NCI-H524 (cell line): Measurements from ENCODE around the gene SDK1.
A peak's percentile ranks its signal among the peaks of the same experiment; 100 is the strongest.
"Not testable (repeated sequence)": the region's sequence is repeated elsewhere in the genome, so short reads cannot be mapped to it uniquely, and the experiment has no call there.

Experiments used
- DNase-seq, 2 experiments: peaks; one replicate each; lab custom pipeline; 2025; lab: John Stamatoyannopoulos, UW

The SDK1 gene

DNA sequence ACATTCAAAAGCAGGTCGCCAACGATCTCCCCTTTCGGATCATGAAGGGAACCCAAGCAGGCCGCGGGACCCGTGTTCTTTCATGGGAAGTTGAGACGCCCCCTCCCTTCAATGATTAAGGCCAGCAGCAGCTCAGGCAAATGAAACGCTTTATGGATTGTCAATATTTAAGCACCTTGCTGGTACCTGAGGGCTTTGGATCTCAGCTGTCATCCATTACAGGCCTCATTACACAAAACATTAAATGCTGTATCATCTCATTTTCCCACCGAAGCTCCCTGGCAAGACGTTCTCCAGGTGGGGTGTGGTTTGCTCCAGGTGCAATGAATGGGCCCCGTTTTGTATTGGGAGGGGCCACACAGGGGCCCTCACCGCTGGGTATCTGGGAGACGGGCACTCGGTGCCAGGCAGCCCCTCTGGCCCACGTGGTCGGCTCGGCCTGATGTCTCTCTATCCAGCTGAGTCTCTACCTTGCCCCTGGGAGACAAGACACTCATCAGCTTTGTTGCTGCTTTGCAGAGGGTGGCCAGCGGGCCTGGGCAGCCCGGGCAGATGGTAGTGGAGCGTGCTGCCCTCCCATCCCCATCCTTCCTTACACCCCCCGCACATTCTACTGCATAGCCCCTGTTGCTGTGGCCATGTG is 925.0 kb downstream of the SDK1 start:
- DNase-seq: no peak

DNA sequence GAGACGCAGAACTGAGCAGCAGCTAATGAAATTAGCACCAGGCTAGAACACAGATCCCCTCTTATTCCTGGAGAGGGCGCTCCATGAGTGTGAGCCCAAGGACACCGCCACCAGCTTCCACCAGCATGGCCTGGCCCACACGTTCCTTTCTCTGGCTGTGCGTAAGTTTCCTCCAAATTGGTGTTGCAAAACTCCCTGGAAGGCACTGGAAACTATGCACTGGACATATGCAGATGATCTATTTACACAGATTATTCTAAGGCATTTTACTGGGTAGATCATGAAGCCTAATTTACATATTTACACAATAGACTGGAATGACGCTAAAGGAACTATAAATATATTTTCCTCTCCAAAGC is 925.5 kb downstream of the SDK1 start:
- peak in 1 of 2 experiments; percentile 28 for DNase-seq

DNA sequence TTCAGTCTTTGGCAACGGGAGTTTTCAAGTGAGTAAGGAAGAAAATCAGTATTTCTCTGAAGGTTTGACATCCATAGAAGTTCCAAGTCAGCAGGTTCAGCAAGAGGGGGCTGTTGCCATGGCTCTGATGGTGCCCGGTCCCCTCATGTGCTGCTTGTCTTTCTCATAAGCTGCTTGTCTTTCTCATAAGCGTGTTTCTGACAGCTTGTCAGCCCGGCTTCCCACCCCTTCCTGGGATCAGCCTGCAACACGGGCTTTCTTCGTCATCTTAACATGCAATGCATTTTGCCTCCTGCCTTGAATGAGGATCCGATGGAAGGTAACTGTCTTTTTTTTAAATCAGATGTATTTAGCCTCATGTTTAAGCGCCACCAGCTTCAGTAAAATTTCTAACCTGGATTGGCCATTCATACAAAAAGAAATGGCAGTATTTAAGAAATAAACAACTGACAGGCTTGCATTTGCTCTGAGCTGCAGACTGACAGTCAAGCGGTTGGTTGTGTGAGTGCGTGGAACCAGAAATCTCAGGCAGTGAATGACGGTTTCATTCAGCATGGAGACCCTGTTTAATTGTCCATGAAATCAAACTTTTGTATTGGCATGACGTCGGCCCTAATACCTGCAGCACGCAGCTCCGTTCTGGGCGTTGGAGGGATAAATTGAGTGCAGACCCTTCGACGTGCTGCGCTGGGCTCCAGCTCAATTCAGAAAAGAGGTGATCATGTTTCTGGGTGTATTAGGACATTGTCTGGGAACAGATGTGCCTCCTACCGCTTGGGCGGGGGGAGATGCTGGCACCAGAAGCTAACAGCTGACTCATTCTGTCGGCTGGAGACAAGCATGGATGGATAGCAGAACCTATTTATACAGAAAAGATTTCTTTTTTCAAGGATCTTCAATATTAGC is 926.3 kb downstream of the SDK1 start:
- DNase-seq: peak; percentile 43 to 80

DNA sequence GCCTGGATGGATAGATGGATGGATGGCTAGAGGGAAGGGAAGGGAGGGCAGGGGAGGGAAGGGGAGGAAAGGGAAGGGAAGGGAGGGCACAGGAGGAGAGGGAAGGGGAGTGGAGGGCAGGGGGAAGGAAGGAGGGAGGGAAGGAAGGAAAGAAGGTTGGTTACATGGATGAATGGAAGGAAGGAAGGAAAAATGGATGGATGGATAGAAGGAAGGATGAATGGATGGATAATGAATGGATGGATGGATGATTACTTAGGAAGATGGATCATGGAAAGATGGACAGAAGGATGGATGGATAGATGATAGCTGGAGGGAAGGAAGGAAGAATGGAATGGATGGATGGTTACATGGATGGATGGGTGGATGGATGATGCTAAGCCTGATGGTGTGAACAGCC is 929.3 kb downstream of the SDK1 start:
- DNase-seq: no peak

DNA sequence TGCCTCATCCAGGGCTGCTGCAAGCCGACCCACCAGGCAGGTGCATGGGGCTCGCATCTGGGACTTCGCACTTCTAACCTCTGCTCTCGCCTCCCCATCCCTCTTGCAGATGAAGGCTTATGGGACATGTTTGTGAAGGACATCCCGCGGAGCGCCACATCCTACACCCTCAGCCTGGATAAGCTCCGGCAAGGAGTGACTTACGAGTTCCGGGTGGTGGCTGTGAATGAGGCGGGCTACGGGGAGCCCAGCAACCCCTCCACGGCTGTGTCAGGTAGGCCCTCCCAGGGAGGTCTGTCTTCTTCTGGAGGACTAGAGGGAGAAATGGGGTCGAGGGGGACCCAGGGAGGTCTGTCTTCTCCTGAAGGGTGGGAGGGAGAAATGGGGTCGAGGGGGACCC is 932.1 kb downstream of the SDK1 start:
- no peak for DNase-seq

DNA sequence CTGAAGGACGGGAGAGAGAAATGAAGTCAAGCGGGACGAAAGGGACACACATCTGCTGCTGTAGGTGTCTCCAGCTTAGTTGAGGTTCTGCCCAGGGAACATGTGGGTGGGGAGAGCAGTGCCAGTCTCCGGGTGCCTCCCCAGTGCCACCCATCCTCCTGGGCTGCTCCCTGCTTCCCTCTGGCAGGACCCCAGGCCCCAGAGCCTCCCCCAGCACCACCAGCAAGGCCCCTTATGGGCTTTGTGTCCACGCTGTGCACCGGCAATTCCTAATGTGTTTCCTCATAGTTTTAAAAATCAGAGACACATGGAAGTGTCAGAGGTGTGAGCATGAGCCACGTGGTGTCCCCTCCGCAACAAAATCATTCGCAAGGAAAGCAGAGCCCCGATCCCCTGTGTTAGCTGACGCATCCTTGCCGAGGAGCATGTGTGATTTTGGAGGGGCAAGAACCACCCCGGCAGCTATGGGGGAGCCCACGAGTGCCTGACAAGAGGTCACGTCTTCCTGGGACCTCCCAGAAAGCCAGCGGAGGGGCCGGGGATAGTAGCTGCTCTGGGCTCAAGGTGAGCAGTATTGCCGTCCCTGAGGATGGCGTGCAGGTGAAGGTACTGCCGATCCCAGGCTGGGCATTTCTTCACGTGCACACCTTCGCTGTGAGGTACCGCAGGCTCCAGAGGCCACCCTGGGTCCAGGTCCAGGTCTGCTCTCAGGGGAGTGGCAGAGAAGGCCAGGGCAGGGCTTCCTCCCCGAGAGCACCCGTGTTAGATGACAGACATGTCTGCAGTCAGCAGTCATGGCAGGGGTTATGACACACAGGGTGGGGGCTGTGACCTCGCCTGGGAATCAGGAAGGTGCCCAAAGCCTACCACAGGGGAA is 932.8 kb downstream of the SDK1 start:
- no peak for DNase-seq

DNA sequence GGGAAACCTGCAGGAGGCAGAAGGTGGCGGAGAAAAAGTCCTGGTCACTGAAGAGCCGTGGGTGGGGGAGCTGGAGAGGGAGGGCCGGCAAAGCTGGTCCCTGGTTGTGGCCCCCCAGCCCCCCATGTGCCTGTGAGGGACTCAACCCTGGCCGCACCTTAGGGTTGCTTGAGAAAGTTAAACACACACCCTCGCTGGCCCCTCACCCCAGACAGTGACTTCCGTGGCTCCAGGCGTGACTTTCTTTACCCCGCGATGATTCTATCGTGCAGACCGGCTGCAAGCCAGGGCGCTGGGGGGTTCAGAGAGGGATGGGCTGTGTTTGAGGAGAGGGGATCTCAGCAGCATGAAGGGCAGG is 933.4 kb downstream of the SDK1 start:
- no peak for DNase-seq

DNA sequence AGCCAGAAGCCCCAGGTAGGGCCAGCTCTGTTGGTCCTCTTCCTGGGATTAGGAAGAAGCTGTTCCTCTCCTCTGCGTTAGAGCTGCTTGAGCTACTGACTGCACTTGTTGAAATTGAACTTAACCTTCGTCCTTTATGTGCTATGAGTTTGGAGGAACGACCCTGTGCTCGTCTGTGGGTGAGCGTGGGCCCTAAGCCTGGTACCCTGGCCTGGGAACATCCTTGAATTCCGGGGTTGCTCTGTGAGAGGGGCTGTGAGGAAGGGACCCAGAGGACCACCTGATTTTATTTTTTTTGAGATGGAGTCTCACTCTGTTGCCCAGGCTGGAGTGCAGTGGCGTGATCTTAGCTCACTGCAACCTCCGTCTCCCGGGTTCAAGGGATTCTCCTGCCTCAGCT is 933.8 kb downstream of the SDK1 start:
- no peak for DNase-seq

DNA sequence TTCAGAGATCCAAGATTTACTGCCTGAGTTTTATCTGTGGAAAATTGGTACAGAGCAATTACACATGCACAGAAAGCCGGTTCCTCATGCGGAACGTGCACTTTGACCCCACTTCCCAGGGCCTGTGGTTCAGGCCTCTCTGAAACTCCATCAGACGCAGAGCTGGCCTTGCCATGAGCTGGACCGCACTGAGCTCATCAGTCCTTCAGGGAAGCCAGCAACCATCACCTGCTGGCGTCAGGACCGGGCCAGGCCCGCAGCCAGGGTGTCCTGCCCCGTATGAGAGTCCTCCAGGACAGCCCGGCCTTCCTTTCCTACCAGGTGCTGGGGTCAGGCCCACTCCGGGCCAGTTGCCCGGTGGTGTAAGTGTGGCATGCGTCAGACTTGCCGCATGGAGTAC is 934.5 kb downstream of the SDK1 start:
- DNase-seq: no peak

DNA sequence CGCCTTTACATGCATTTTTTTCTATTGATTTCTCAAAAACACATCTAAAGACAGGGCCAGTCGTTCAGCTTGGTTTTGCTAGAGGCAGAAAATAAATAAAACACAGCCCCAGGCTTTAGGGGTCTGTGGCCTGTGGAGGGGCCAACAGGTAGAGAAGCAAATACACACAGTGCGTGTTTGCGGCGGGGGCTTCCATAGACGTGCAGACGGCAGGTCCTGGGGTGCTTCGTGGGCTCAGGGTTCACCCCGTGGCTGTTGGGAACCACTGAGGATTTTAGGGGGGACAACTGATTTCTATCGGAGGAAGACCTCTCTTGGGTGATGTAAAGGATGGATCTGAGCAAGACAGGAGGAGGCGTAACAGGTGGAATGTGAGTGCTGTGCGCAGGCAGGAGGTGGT is 935.3 kb downstream of the SDK1 start:
- DNase-seq: no peak

DNA sequence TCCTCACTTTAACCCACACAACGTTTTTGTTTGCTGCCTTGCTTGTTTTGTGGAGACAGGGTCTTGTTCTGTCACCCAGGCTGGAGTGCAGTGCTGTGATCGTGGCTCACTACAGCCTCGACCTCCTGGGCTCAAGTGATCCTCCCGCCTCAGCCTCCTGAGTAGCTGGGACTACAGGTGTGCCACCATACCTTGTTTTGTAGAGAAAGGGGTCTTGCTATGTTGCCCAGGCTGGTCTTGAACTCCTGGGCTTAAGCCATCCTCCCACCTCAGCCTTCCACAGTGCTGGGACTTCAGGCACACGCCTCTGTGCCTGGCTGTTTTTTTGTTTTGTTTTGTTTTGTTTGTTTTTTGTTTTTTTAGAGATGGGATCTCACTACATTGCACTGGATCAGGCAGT is 935.8 kb downstream of the SDK1 start:
- not testable (repeated sequence) for DNase-seq

DNA sequence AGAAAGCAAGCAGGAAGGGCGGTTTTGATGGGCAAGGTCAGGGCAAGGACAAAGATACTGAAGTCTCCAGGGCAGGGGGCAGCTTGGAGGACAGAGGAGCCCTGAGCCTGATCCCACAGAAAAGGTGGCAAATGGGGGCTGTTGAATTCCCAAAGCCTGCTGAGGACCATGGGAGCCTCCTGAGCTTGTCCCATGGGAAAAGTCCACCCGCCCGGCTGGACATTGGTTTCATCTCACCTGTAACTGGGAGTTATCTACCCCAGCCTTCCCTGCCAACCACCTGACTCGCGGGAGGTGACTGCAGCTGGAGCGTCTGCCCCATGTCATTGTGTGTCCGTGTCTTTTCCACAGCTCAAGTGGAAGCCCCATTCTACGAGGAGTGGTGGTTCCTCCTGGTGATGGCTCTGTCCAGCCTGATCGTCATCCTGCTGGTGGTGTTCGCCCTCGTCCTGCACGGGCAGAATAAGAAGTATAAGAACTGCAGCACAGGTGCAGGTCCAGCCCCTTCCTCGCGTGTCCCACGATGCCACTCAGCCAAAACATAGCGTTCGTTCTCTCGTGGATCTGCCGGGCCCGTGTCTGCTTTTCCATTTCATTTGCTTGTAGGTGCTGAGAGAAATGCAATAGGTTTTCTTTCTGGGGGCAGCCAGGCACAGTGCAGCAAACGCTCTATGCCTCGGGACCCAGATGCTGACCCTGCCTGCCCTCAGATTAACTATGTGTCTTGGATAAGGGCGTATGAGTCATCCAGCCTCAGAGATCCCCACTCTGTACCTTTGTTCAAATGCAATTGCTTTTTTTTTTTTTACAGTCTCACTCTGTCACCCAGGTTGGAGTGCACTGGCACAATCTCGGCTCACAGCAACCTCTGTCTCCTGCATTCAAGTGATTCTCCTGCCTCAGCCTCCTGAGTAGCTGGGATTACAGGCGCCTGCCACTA is 936.5 kb downstream of the SDK1 start:
- DNase-seq: no peak

DNA sequence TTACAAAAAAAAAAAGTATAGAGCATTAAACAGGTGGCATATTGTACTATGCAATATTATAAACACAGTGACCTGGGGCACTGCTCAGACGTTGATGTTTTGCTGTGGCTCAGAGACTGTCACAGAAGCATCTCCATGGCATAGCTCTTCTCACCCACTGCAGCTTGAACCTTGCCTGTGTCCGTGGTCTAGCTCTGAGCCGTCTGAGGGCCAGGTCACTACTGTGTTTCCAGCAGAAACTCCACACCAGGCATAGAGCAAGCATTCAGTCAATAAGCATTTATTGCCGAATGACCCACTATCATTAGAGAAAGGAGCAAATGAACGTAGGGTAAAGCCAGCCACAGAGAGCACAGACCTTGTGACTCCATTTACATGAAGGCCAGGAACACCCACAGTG is 937.8 kb downstream of the SDK1 start:
- no peak for DNase-seq

DNA sequence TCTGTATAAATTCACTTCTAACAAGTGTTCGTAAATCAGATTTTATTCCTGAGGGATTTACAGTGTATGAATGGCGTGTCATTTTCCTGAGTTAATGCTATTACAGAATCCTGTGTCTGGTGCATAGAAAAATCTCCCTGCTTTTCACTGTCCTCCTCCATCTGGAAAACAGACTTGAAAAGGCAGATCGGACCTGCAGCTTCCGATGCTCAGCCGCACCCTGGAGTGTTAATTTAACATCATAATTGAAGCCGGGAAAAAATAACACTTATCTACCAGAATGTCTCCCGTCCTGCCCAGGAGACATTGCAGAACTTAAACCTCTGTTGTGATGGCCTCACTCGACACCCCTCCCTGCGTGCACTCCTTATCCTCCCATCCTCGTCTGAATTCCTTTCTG is 939.0 kb downstream of the SDK1 start:
- DNase-seq: no peak

DNA sequence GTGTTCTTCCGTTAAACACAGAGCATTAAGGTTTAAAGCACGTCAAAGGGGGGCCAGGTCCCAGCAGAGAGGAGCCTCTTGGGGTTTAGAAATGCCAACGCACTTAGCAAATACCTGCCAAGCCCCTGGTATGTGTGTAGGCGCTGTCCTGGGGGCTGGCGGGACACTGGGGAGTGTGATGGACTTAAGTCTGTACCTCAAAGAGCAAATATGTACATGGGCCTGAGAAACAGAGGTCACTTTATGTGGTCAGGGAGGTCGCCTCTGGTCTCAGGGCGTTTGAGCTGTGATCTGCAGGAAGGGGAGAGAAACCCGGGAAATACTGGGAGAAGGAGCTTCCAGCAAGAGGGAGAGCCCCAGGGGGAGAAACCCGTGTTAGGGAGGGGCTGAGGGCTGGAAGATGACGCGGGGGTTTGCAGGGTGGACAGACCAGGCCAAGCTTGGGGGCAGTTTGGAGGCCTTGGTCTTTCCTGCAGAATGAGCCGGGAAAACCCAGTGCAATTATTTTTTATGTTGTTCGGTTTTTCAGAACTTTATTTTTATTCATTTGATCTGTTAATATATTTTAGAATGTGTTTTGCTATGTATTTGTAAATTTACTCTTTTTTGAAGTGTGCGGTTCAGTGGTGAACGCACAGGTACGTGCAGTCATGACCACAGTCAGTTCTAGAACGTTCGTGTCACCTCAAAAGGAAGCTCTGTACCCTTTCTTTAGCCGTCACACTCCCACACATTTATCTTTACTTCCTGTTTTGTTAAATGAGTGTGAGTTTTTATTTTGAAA is 939.7 kb downstream of the SDK1 start:
- DNase-seq: no peak

DNA sequence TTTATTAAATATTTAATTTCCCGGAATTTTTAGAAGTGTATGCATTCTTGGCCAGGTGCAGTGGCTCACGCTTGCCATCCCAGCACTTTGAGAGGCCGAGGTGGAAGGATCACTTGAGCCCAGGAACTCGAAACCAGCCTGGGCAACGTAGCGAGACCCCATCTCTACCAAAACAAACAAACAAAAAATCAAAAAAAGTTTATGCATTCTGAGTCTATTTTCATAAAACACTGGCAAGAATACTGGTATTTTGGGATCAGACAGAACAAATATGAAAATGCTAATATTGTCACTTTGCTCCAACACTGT is 940.2 kb downstream of the SDK1 start:
- DNase-seq: no peak

DNA sequence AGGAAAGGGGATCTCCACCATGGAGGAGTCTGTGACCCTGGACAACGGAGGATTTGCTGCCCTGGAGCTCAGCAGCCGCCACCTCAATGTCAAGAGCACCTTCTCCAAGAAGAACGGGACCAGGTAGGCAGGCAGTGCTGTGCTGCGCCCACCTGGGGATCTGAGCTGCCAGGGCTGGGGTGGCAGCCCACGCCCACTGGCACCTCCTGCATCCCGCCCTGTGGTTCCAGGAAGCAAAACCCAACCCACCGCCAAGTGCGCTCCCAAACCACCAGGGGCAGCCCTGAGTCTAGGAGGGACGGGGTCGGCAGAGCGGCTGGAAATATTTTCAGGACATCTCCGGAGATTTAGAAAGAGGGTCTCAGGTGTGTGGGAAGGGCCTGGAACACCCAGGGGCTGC is 940.7 kb downstream of the SDK1 start:
- DNase-seq: no peak

DNA sequence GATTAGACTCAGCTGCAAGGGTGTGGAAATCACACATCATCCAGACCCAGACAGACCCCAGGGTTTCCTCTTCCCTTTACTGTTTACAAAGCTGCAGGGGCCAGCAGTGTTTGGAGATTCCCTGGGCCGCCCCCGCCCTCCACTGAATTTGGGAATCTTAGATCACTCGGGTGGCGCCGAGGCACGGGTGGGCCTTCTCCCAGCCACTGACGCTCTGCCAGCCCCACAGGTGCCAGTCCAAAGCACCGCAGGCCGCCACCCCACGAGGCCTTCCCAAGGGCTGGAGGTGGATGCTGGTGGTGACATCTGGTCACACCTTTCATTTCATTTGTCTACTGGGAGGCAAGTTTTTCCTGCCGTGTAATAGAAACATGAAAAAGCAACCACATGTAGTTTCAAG is 941.7 kb downstream of the SDK1 start:
- DNase-seq: no peak

DNA sequence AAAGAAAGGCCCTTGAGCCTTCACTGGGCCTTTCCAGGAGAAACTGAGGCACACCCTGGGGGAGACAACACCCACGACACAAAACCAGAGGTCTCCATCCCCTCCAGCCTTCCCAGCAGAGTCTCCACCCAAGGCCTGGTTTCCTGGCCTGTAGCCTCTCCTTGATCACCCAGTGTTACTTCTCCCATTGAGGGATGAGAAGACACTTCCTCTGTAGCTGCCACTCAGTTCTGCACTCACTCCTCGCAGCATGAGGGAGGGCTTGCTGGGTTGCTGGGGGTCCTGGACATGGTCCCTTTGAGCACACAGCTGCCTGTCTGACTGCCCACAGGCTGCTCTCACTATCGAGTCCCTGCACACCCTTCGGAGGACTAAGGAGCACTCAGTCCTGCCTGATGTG is 943.0 kb downstream of the SDK1 start:
- no peak for DNase-seq

DNA sequence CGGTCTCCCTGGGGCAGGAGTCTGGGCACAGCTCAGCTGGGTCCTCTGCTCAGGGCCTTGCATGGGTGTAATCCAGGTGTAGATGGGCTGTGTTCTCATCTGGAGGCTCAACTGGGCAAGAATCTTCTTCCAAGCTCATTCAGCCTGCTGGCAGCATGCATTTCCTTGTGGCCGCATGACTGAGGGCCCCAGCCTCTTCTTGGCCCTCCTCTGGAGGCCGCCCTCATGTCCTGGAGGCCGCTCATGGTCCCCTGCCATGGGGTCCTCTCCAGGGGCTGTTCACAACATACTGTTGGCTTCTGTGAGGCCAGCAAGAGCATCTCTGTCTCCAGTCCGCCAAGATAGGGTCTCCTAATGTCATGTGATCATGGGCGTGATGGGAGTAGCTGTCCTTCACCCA is 943.6 kb downstream of the SDK1 start:
- no peak for DNase-seq
